Measurements from ENCODE around the gene HOXC6. TPM values are rescaled to one million over a fixed set of nuclear protein-coding genes. Genes with fewer than 3 reads are reported as not detected.

The HOXC6 gene
- total and polyA plus RNA-seq, 2 of the 13 experiments (the other 11 are each of a cell fraction or from before 2014, with no cell fraction given), result not detected

GRCh38 chr12:53994264-53995001 is 33.8 kb upstream of the HOXC6 start (continued):
- TF ChIP-seq IKZF5 (CRISPR knock-in tag; IDR thresholded peaks at IDR 0.05), result peak; percentile 28; the same call in 1 of the 2 replicates
- no peak for TF ChIP-seq KLF12 (CRISPR knock-in tag; IDR thresholded peaks at IDR 0.05; ENCODE audit: borderline replicate concordance)
- TF ChIP-seq, protein P1, sequence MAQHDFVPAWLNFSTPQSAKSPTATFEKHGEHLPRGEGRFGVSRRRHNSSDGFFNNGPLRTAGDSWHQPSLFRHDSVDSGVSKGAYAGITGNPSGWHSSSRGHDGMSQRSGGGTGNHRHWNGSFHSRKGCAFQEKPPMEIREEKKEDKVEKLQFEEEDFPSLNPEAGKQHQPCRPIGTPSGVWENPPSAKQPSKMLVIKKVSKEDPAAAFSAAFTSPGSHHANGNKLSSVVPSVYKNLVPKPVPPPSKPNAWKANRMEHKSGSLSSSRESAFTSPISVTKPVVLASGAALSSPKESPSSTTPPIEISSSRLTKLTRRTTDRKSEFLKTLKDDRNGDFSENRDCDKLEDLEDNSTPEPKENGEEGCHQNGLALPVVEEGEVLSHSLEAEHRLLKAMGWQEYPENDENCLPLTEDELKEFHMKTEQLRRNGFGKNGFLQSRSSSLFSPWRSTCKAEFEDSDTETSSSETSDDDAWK (CRISPR knock-in tag; IDR thresholded peaks at IDR 0.05), result no peak
- TF ChIP-seq ZNF569 (CRISPR knock-in tag; IDR thresholded peaks at IDR 0.05; ENCODE audit: borderline replicate concordance), result no peak
- TF ChIP-seq SATB2 (CRISPR knock-in tag; IDR thresholded peaks at IDR 0.05), result no peak
- TF ChIP-seq ZNF709 (CRISPR knock-in tag; IDR thresholded peaks at IDR 0.05), result no peak
- TF ChIP-seq MYPOP (CRISPR knock-in tag; IDR thresholded peaks at IDR 0.05), result no peak
- no peak for TF ChIP-seq TAF1 (CRISPR knock-in tag; IDR thresholded peaks at IDR 0.05)
- TF ChIP-seq MATR3 (CRISPR knock-in tag; IDR thresholded peaks at IDR 0.05), result no peak
- no peak for TF ChIP-seq CEBPB (IDR thresholded peaks at IDR 0.05; ENCODE audit: borderline replicate concordance, low read depth, low read length)
- TF ChIP-seq, protein P2, sequence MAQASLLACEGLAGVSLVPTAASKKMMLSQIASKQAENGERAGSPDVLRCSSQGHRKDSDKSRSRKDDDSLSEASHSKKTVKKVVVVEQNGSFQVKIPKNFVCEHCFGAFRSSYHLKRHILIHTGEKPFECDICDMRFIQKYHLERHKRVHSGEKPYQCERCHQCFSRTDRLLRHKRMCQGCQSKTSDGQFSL (CRISPR knock-in tag; IDR thresholded peaks at IDR 0.05), result no peak
- TF ChIP-seq KLF13 (CRISPR knock-in tag; IDR thresholded peaks at IDR 0.05), result no peak
- TF ChIP-seq, protein P3, sequence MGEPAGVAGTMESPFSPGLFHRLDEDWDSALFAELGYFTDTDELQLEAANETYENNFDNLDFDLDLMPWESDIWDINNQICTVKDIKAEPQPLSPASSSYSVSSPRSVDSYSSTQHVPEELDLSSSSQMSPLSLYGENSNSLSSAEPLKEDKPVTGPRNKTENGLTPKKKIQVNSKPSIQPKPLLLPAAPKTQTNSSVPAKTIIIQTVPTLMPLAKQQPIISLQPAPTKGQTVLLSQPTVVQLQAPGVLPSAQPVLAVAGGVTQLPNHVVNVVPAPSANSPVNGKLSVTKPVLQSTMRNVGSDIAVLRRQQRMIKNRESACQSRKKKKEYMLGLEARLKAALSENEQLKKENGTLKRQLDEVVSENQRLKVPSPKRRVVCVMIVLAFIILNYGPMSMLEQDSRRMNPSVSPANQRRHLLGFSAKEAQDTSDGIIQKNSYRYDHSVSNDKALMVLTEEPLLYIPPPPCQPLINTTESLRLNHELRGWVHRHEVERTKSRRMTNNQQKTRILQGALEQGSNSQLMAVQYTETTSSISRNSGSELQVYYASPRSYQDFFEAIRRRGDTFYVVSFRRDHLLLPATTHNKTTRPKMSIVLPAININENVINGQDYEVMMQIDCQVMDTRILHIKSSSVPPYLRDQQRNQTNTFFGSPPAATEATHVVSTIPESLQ (CRISPR knock-in tag; conservative IDR thresholded peaks at IDR 0.05), result no peak
- TF ChIP-seq DMAP1 (CRISPR knock-in tag; IDR thresholded peaks at IDR 0.05), result peak; percentile 51; the same call in 1 of the 2 replicates
- TF ChIP-seq, protein P4, sequence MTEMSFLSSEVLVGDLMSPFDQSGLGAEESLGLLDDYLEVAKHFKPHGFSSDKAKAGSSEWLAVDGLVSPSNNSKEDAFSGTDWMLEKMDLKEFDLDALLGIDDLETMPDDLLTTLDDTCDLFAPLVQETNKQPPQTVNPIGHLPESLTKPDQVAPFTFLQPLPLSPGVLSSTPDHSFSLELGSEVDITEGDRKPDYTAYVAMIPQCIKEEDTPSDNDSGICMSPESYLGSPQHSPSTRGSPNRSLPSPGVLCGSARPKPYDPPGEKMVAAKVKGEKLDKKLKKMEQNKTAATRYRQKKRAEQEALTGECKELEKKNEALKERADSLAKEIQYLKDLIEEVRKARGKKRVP (CRISPR knock-in tag; IDR thresholded peaks at IDR 0.05), result no peak
- no peak for TF ChIP-seq TP53 (CRISPR knock-in tag; conservative IDR thresholded peaks at IDR 0.05)
- TF ChIP-seq ZBTB20 (CRISPR knock-in tag; IDR thresholded peaks at IDR 0.05; ENCODE audit: borderline replicate concordance, low read depth), result no peak
- TF ChIP-seq, protein P5, sequence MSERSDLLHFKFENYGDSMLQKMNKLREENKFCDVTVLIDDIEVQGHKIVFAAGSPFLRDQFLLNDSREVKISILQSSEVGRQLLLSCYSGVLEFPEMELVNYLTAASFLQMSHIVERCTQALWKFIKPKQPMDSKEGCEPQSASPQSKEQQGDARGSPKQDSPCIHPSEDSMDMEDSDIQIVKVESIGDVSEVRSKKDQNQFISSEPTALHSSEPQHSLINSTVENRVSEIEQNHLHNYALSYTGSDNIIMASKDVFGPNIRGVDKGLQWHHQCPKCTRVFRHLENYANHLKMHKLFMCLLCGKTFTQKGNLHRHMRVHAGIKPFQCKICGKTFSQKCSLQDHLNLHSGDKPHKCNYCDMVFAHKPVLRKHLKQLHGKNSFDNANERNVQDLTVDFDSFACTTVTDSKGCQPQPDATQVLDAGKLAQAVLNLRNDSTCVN (CRISPR knock-in tag; IDR thresholded peaks at IDR 0.05; ENCODE audit: borderline replicate concordance), result no peak
- 0 out of 2 replicates have a peak, but pooled peaks have one; percentile 35 for TF ChIP-seq ZNF431 (CRISPR knock-in tag; IDR thresholded peaks at IDR 0.05; ENCODE audit: borderline replicate concordance, low read depth)
- no peak for TF ChIP-seq ZNF335 (CRISPR knock-in tag; IDR thresholded peaks at IDR 0.05)

Measured in HepG2 (cell line).